Ishikawa (cell line): ENCODE results near the gene FKBP10.

Source experiments
- EP300 ChIP-seq: IDR thresholded peaks from 2 replicates; pipeline ENCODE4 v1.6.1; 2012; ENCODE audit warnings: borderline replicate concordance
- MAX ChIP-seq: IDR thresholded peaks from 2 replicates; pipeline ENCODE4 v1.6.1; 2012
- NFIC ChIP-seq: IDR thresholded peaks from 2 replicates; pipeline ENCODE4 v1.6.1; 2012
- REST ChIP-seq: IDR thresholded peaks from 2 replicates; pipeline ENCODE4 v1.6.1; 2012; ENCODE audit warnings: low read depth, mild to moderate bottlenecking
- TAF1 ChIP-seq: IDR thresholded peaks from 2 replicates; pipeline ENCODE4 v1.6.1; 2012; ENCODE audit warnings: low read depth, mild to moderate bottlenecking
- TCF12 ChIP-seq: IDR thresholded peaks from 2 replicates; pipeline ENCODE4 v1.6.1; 2012; ENCODE audit warnings: low read depth
- TEAD4 ChIP-seq: IDR thresholded peaks from 2 replicates; pipeline ENCODE4 v1.6.1; 2012
- YY1 ChIP-seq: IDR thresholded peaks from 2 replicates; pipeline ENCODE4 v1.6.1; 2012; ENCODE audit warnings: low read depth

- TF ChIP-seq YY1 (no peak), TCF12 (no peak), MAX (no peak), EP300 (no peak), TEAD4 (no peak), TAF1 (no peak), REST (no peak), NFIC (no peak)
Measured at GRCh38 chr17:41824086-41824485, 11.3 kb downstream of the FKBP10 start.
